Activated CD4-positive, alpha-beta T cell treated with anti-CD3 and anti-CD28 coated beads for 24 hours (primary cell): Measurements from ENCODE around the gene CYBA.
A peak's percentile ranks its signal among the peaks of the same experiment; 100 is the strongest.

Experiments
- DNase-seq, 2 donors: peaks; one replicate each; pipeline ENCODE4 v3.0.0-alpha.2; 2020; ENCODE audit warnings: low read depth in 2 of 2

Gene CYBA

GRCh38 chr16:88631920-88632586 lies 18.8 kb downstream of the CYBA start:
- no peak for DNase-seq

- no peak for DNase-seq
Measured at GRCh38 chr16:88631384-88631783, 19.5 kb downstream of the CYBA start.

GRCh38 chr16:88630941-88631340 lies 19.9 kb downstream of the CYBA start:
- no peak for DNase-seq

DNA sequence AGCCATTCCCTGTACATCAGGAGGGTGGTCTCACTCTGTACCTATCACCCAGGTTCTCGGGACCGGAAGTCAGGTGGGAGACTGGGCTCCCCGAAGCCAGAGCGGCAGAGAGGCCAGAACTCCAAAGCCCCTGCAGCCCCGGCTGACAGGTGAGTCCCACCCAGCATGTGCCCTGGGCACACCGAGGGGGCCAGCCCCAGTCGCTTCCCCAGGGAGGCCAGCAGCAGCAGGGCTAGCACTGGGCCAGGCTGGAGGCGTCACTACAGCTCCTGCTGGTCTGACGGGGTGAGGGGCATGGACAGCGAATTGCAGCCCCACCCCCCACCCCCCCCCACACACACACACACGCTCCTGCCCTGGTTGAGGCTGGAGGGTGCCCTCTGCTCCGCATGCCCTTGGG lies 20.4 kb downstream of the CYBA start:
- DNase-seq = no peak

DNA sequence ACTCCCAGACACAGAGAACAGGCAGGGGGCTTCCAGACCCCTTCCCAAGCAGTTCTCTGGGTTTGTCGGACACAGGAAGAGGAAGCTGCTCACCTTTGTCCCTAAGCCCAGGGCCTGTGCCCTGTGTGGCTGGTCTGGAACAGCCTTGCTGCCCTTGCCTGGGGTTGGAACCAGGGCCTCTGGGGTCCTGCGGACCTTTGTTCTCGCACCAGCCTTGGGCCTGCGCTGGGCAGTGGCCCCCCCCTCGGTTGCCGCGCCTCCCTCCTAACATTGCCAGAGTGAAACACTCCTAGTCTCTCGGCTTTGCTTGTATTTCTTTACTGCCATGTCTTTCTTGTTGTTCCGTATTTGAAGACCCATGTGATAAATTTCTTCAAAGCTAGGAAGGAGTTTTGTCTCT lies 21.0 kb downstream of the CYBA start:
- no peak for DNase-seq

- DNase-seq = no peak
Measured at GRCh38 chr16:88628512-88628974, 22.3 kb downstream of the CYBA start.

GRCh38 chr16:88627531-88628411 lies 23.1 kb downstream of the CYBA start:
- no peak for DNase-seq

GRCh38 chr16:88626646-88627045 lies 24.2 kb downstream of the CYBA start:
- no peak for DNase-seq

DNA sequence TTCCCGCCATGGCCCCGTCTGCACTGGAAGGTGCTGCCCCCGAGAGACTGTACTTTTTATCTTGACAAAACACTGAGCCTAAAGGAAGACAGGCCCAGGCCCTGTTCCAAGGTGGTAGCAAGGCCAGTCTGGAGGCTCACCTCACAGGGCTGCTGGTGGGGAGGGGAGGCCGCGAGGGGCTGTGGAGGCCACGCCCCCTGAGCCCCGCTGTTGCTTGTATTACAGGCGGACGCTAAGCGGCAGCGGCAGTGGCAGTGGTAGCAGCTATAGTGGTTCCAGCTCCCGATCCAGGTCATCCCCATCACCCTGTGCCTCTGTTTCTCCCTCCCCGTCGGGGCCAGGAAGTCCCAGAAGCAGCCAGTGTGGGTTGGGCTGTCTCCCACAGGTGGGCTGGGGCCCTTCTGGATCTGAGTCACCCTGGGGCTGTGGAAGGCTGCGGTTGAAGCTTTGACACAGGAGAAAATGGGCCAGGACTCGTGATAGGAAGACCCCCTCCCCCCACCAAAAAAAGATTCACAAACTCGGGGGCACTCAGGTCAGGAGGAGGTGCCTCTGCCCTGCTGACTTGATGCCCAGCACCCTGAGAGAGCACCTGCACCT lies 25.8 kb downstream of the CYBA start:
- no peak for DNase-seq

DNA sequence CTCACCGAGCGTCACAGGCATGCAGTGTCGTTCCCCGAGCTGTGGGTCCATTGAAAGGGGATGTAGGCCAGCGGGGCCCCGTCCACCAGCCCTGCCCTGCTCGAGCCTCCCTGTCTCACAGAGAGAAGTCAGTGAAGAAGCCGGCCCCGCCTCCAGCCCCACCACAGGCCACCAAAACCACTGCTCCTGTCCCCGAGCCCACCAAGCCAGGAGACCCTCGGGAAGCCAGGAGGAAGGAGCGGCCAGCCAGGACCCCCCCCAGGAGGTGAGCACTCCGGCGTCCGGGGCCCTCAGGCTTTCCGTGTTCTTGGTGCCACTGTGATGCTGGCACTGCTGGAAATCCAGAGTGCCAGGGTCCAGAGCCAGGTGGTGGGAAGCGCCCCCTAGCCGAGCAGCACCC lies 26.4 kb downstream of the CYBA start:
- DNase-seq = no peak

- no peak for DNase-seq
Measured at GRCh38 chr16:88623858-88624257, 27.0 kb downstream of the CYBA start.

DNA sequence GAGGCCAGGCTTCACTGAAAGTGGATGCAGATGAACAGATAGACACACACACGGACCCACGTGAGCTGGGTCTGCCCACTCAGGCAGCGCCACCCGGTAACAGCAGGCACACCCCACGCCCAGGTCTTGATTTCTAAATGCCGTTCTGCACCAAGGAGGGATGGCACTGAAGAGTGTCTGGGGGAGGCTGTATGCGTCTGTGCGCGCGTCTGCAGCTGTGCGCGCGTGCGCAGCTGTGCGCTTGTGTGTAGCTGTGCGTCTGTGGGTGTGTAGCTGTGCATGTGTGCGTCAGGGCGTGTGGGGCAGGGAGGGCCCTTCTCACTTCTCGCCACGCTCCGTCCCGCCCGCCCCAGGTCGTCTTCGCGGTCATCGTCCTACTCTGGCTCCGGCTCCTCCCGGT lies 28.0 kb downstream of the CYBA start:
- DNase-seq = no peak

- no peak for DNase-seq
Measured at GRCh38 chr16:88622125-88622524, 28.7 kb downstream of the CYBA start.

GRCh38 chr16:88619859-88620815 lies 30.7 kb downstream of the CYBA start:
- peak in 1 of 2 donors; percentile 24 for DNase-seq

DNA sequence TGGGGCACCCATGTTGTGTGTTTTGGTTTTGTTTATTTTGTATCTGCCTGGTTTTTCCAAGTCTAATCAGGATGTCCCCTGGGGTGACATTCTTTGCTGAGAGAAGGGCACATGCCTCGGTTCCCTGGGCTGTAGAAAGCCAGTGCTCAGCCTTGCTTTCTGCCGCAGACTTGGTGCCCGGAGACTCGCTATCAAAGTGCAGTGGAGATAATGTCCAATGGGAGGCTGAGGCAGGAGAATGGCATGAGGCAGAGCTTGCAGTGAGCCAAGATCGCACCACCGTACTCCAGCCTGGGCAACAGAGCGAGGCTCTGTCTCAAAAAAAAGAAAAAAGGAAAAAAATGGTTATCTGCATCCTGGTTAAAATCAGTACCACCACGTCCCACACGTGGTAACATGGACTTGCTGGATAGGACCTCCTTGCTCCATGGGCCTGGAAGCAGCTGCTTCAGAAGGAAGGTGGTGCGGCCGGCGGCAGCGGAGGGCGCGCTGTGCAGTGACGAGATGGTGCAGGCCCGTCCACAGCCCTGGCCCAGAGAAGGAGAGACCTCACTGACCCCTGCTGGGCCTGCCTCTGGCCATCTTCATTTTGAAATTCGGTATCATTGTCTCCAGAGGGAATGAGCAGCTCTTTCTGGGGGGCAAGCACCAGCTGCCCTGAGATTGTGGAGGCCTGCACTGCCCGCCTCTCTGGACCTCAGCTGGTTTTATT lies 31.7 kb downstream of the CYBA start:
- no peak for DNase-seq

GRCh38 chr16:88618182-88618955 lies 32.5 kb downstream of the CYBA start:
- no peak for DNase-seq

DNA sequence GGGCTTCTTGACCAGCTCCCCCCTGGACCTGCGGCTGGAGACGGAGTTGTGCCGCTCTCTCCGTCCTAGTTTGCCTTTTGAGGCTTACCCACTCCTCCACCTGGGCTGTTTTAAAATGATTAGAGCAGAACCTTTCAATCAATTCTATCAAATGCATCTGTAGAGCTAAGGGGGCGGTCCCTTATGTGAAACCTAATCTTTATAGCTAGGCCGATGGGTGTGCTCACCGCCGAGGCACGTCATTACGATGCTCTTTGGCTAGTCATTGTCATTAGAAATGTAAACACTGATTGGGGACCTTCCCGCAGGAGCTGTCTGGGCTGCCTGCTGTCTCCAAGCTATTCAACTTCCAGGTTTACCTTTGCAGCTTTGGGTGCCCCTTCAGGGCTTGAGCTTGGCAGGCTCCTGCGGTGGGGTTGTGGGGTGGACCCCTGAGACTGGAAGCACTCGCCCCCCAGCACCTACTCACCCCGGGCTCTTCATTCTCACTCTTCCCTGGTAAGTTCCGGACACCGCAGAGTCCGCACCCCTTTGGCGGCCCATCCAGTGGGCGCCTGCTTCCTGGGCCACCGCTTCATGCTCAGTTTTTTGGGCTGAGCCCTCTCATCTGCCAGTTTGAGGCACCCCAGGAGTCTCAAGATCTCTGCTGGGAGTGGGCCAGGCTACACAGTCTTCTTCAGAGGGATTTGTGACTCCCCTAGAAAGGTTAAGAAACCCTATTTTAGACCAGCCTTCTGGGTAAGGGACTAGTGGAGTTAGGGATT lies 33.4 kb downstream of the CYBA start:
- no peak for DNase-seq

DNA sequence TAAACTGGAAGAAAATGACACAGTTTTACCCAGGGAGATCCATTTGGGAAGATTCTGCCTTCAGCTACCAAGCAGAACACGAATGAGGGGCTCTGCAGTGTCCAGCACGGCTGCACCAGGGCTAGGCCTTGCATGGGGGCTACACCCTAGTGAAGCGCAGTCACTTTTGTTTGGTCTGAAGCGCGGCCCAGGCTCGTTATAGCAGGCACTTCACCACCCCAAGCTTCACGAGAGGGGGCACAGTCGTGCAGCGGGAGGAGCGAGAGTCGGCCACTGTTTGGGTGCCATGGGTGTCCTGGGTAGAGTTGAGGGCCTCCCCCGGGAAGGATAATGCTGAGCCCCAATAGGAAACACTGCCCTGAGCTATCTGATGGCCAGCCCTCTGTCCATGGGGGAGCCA lies 34.1 kb downstream of the CYBA start:
- DNase-seq = no peak

GRCh38 chr16:88616320-88616719 lies 34.5 kb downstream of the CYBA start:
- DNase-seq = no peak
